Measurements from ENCODE around the gene PPP1R9A.

Gene PPP1R9A

GRCh38 chr7:95204618-95205017 is 297.2 kb downstream of the PPP1R9A start:
- ATAC-seq, result no peak
- TF ChIP-seq BACH2 (CRISPR knock-in tag; IDR thresholded peaks at IDR 0.05; ENCODE audit: borderline replicate concordance), result no peak
- TF ChIP-seq TOX (CRISPR knock-in tag; IDR thresholded peaks at IDR 0.05; ENCODE audit: borderline replicate concordance), result no peak
- TF ChIP-seq CSDC2 (CRISPR knock-in tag; IDR thresholded peaks at IDR 0.05), result no peak
- TF ChIP-seq GLIS3 (CRISPR knock-in tag; IDR thresholded peaks at IDR 0.05), result no peak
- TF ChIP-seq ARNTL (CRISPR knock-in tag; IDR thresholded peaks at IDR 0.05; ENCODE audit: borderline replicate concordance, low read depth), result no peak
- TF ChIP-seq OSR1 (CRISPR knock-in tag; IDR thresholded peaks at IDR 0.05), result no peak
- TF ChIP-seq ZFP30 (CRISPR knock-in tag; IDR thresholded peaks at IDR 0.05), result no peak
- no peak for TF ChIP-seq PATZ1 (CRISPR knock-in tag; IDR thresholded peaks at IDR 0.05; ENCODE audit: borderline replicate concordance)
- no peak for TF ChIP-seq ESRRG (CRISPR knock-in tag; IDR thresholded peaks at IDR 0.05)
- no peak for TF ChIP-seq ZFP3 (CRISPR knock-in tag; IDR thresholded peaks at IDR 0.05)
- TF ChIP-seq ZNF70 (CRISPR knock-in tag; IDR thresholded peaks at IDR 0.05), result no peak
- no peak for TF ChIP-seq ZNF8 (CRISPR knock-in tag; IDR thresholded peaks at IDR 0.05)
- no peak for TF ChIP-seq RARB (CRISPR knock-in tag; IDR thresholded peaks at IDR 0.05)
- no peak for TF ChIP-seq PPARA (CRISPR knock-in tag; IDR thresholded peaks at IDR 0.05; ENCODE audit: borderline replicate concordance)
- TF ChIP-seq TCF4 (CRISPR knock-in tag; IDR thresholded peaks at IDR 0.05; ENCODE audit: borderline replicate concordance), result no peak
- no peak for TF ChIP-seq ZC3H10 (CRISPR knock-in tag; IDR thresholded peaks at IDR 0.05)
- no peak for TF ChIP-seq CSRNP3 (CRISPR knock-in tag; IDR thresholded peaks at IDR 0.05)

- ATAC-seq, result peak; percentile 82
- no peak for TF ChIP-seq CSRNP3 (CRISPR knock-in tag; IDR thresholded peaks at IDR 0.05)
- TF ChIP-seq ZFP30 (CRISPR knock-in tag; IDR thresholded peaks at IDR 0.05), result no peak
- no peak for TF ChIP-seq CREB5 (CRISPR knock-in tag; IDR thresholded peaks at IDR 0.05; ENCODE audit: low read depth)
- TF ChIP-seq ISL1 (CRISPR knock-in tag; IDR thresholded peaks at IDR 0.05), result peak; percentile 47
- no peak for TF ChIP-seq TOX (CRISPR knock-in tag; IDR thresholded peaks at IDR 0.05; ENCODE audit: borderline replicate concordance)
Measured at GRCh38 chr7:95205665-95206225, 298.4 kb downstream of the PPP1R9A start.

GRCh38 chr7:95209276-95209675 is 301.9 kb downstream of the PPP1R9A start:
- no peak for ATAC-seq

More at GRCh38 chr7:95209276-95209675, 301.9 kb downstream of the PPP1R9A start:
- TF ChIP-seq PATZ1 (CRISPR knock-in tag; IDR thresholded peaks at IDR 0.05; ENCODE audit: borderline replicate concordance), result no peak
- TF ChIP-seq CSRNP3 (CRISPR knock-in tag; IDR thresholded peaks at IDR 0.05), result no peak
- TF ChIP-seq ESRRG (CRISPR knock-in tag; IDR thresholded peaks at IDR 0.05), result no peak
- no peak for TF ChIP-seq TCF4 (CRISPR knock-in tag; IDR thresholded peaks at IDR 0.05; ENCODE audit: borderline replicate concordance)
- TF ChIP-seq PPARA (CRISPR knock-in tag; IDR thresholded peaks at IDR 0.05; ENCODE audit: borderline replicate concordance), result no peak

All from SK-N-SH treated with all-trans-retinoic acid at 6 μM for 48 hours (cell line).